GM19025 (cell line): ENCODE data around the gene CDCP1.

Experiments used
- ATAC-seq: cut with Tn5 transposase; IDR thresholded peaks from one replicate; pipeline ENCODE4 v1.9.1; 2021; ENCODE audit warnings: mild to moderate bottlenecking, low read depth, moderate library complexity; ENCODE audit not compliant: unreplicated experiment

The CDCP1 gene

DNA sequence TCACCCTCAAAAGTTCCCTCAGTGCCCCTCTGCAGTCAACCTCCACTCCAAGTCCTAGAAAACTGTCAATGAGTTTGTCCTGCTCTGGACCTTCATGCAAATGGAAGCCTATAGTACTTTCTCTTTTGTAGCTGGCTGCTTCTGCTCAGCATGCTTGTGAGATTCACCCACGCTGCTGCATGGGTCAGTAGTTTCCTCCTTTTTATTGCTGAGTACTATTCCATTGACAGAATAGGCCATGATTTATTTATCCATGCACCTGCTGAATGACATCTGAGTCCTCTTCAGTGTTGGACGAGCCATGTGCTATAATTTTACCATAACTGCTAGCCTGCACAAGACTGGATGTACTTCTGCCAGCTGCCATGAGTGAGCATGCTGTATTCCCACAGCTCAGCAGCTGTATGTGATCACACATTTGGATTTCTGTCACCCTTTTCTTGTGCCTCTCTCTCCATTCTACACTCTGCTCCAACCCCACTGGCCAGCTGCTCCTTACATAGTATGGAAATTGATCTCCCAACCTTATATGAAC lies 26.3 kb downstream of the CDCP1 start:
- ATAC-seq, result no peak

DNA sequence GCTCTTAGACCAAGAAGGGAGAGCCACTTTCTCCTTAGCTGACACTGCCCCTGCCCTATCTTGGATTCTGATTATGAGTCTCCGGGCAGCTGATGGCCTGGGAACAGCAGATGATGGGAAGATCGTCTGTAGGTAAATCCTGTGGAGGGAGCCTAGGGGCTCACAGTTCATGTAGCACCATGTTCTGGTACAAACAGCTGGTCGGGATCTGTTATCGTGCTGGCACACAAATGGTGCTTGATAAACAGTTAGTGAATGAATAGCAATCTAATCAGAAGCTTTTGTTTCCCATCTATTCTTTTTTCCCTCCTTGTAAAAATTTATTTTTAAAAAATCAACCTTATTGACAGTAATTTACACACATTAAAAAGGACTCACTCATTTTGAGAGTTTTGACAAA lies 26.8 kb downstream of the CDCP1 start:
- ATAC-seq, result no peak

DNA sequence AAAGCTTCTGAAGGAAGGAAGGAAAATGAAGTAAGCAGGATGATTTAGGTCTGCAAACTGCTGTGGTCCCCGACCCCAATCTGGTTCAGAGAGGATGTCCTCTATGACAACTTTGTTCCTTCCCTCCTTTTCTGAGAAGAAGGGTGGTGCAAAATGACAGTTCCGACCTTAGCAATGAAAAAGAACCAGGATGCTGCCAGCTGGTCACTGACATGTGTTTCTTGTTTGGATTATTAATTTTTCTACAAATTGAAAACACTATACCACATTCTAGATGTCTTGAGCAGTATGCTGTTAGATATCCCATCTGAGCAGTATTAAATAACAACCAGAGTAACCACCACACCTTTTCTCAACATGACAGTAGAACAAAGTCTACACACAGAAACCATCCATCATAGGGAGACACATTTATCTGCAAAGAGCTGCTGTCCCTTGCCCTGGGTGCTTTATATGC lies 27.5 kb downstream of the CDCP1 start:
- no peak for ATAC-seq

DNA sequence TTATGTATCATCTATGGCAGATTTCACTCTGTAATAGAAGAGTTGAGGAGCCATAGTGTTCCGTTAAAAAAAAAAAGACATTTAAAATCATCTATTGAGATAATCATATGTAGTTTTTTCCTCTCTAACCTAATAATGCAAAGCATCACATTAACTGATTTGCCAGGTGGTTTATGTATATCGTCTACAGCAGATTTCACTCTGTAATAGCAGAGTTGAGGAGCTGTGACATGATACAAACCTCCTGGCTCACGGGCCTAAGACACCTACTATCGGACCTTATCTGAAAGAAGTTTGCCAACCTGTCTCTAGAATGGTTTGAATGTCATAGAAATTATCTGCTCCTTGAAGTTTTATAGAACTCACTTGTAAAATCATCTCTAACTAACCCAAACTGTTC lies 29.8 kb downstream of the CDCP1 start:
- ATAC-seq, result no peak

DNA sequence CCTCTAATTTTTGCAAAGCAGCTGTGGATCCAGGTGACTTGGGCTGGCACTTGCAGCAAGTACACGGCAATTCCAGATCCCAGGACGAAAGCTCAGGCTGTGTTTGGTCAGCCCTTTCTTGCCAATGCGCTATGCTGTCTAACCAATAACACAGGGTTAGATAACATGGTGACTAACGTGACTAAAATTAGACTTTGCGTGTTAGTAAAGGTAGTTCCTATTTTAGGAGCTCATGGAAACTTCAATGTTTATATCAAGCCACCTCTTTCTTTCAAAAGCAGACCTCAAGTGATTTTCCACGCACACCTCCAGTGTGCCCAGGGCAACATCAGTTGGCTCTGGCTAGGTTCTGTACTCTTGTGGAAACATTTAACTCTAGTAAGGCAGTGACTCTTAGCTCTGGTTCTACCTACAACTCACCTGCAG lies 32.5 kb downstream of the CDCP1 start:
- ATAC-seq, result no peak

DNA sequence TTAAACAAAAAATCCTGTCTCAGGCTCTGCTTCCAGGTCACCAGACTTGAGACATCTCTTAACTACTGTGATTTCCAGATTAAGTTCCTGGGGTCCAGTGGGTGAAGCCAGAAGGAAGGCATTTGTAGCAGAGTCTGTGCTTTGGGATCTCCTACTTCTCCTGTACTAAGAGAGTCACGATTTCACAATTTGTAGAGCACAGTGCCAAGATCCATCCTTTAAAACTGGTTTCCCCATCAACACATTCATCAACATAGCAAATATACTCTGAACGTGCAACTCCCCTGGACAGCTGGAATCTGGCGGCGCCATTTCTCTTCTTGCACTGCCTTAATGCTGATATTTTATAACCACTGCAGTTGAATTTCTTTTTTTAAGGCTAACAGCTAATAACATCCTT lies 33.2 kb downstream of the CDCP1 start:
- ATAC-seq, result no peak

DNA sequence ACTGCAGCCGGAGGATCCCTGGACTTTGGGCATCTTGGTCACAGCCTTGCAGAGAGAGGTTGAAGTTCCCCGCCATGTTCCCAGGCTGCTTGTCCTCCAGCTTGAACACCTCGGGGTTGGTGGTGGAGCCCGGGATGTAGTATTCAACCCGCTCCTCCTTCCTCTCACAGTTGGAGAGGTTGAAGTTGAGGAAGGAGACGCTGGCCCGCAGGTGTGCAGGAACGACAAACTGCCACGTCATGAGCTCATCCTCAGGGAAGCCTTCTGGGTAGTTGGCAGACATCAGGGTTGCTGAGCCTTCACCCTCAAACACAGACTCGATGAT lies 35.7 kb downstream of the CDCP1 start:
- ATAC-seq, result no peak

DNA sequence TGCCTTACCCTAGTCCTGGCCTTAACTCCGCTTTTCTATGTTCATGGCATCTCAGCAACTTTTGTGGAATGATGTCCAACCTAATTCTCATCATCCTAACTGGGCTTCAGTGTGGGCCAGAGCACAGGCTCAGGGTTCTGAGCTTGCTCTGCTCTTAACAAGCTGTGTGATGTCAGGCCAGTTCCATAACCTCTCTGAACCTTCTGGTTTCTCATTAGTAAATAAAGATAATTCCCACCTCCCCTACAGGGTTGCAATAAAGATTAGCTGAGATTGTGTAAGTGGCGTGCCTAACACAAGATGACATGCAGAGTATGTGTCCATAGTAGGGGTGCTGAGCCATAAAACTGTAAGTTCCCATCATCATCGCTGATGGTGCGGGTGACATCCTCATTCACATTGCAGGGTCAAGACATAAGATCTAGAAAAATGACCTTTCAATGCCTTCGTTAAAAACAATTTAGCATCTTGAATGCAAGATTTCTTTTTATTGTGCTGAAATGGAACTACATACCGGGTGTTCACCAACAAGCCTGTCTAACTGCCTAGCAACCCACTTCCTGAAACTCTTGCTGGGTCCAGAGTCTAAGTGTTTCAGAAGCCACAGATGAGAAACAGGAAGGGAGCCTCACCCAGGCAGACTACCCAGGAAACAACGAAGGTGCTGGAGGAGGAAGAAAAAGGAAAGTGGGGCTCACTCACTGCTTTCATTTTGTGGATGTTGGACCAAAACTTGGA lies 36.2 kb downstream of the CDCP1 start:
- ATAC-seq, result no peak

DNA sequence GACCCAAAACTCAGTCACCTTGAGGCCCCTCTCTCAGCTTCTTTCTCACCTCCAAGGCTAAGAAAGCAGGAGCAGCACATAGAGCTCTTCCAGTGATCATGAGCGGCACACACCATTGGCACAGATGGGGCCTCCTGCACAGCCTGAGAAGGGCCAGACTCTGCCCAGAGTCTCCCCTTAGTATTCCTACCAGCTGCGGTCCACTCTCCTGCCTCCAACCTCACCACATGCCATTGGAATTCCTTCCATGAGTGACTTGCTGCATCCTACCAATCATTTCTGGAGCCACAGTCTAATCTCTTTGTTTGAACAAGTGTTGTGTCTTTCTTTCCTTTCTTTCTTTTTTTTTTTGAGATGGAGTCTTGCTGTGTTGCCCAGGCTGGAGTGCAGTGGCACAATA lies 39.3 kb downstream of the CDCP1 start:
- no peak for ATAC-seq

DNA sequence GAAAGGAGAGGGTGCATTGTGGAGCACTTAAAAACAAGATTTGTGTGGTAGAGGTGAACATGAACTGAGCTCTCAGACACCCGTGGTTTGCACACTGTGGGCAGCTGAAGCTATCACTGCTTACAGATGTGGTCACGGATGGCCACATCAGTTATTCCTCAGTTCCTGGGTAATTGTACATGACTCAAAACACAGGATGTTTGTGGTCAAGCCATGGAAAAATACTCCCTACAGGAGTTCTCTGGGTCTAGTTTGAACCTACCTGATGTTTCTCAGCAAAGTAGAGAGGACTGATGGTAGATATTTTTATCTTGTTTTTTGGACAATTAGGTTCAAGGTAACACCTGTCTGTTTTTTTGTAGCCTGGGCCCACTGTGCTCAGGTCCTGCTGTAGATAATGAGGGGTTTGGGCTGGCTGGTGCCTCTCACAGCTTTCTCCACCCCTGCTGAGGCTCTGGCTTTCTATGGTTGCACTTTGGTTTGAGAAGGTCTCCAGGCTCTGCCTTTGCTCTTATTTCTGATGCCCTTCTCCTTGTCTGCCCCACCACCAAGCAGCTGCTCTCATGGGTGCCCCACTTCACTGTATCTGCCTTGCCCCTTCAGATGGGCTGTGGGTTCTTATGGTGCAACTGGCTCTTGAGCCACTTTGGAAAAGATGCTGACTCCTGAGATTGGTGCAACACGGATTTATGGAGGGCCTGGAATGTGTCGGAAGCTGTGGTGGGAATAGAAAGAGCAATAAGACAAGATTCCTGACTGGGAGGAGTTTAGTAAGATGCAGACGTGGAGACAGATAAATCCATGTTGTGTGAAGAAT lies 40.1 kb downstream of the CDCP1 start:
- ATAC-seq, result no peak

DNA sequence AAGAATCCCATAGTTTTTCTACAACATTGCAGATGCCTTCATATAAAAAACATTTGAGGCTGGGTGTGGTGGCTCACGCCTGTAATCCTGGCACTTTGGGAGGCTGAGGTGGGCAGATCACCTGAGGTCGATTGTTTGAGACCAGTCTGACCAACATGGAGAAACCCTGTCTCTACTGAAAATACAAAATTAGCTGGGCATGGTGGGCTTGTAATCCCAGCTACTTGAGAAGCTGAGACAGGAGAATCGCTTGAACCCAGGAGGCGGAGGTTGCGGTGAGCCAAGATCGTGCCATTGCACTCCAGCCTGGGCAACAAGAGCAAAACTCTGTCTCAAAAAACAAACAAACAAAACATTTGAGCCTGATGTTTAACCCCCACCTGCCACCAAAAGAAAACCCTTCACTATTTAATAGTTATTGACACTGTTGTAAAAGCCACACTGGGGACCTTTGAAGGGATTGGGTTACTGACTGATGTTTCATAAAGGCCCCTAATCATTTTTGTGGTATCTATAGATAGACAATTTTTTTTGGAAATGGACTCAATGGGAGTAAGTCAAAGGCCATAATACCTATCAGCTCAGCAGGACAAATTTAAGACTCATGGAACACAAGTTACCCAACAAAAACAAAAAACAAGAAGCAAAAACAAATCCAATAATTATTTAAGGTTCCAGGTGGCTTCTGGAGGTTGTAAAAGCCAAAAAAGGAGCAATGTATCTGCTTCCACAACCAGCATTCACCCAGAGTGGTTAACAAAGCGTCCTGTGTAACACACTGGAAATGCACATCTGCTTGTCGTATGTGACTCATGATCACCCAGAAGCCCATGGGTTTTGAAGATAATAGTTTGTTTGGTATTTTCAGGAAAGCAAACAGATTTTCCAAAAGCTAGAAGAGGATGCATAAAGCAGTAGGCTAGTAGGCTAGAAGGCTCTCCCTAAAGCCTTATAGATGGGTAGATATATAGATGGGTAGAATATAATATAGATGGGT lies 41.2 kb downstream of the CDCP1 start:
- no peak for ATAC-seq

DNA sequence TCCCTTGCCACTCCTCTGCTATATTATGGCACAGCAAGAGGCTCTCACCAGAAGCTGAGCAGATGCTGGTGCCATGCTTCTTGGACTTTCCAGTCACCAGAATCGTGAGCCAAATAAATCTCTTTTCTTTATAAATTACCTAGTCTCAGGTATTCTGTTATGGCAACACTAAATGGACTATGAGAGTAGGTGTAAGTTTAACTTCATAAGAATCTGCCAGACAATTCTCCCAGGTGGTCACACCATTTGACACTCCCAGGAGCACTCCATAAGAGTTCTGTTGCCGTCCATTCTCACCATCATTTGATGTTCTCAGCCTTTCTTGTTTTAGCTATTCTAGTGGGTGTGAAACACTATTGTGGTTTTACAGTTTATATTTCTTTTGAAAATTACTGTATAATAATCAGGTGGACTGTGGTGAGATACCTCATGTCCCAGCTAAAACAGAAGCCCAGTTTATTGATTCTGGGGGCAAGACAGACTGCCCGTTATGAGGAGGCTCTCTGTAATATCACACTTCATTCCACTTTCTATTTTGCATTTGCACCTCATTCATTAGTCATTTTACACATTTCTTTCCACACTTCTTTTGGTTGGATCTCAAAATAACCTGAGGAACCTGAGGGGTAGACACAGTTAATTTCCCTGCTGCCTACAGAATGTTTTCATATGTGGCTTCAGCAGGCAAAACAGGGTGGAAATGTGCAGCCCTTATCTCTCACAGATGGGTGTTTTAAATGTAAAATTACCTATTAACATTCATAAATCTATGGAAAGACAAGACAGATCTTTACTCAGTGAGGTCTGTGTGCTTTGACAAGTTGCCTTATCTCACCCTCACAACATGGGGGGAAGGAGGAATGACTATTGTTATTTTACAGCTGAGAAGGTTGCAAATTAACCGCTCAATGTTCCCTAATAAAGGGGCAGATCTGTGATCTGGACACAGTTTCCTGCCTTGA lies 42.1 kb downstream of the CDCP1 start:
- ATAC-seq, result no peak

DNA sequence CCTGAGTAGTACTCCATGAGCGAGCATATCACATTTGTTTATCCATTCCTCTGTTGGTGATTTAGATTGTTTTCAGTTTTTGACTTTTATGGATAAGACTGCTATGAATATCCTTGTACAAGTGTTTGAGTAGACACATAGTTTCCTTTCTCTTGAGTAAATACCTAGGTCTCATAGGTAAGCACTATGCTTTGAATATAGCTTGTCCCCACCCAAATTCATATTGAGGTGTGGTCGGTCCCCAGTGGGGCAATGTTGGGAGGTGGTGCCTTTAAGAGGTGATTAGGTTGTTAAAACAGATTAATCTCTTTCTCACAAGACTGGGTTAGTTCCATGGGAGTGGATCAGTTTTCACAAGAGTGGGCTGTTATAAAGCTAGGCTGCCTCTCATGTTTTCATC lies 42.8 kb downstream of the CDCP1 start:
- no peak for ATAC-seq

DNA sequence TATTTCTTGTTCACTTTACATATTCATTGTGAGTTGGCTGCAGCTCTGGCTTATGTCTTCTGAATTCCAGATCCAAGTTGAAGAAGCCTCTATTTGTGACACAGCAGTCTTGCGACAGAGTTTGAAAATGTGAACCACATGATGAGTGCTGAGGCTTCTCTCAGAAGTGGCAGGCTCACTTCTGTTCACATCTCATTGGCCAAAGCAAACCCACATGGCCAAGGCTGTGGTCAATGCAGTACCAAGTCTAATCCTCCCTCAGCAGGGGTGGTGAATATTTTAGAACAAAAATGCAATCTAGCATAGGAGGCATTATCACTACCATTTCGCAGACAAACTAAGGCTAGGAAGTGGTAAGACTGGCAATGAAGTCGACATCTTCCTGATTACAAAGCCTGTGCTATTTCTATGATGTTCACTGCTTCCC lies 45.2 kb downstream of the CDCP1 start:
- no peak for ATAC-seq

DNA sequence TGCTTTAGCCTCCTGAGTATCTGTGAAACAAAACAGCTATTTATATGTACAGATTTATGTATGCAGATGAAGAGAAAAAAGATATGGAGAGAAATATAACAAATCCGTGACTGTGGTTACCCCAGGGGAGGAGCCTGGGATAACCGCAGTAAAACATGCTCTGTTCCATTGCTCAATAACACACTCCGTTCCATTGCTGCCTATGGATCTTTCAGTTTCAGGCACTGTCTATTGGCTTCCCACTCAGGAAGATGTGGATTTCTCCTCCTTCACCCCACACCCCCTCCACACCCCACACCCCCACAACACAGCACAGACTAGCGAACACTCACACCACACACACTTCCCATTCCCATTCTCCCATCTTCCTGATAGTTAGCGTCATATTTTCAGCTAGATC lies 47.9 kb downstream of the CDCP1 start:
- no peak for ATAC-seq

DNA sequence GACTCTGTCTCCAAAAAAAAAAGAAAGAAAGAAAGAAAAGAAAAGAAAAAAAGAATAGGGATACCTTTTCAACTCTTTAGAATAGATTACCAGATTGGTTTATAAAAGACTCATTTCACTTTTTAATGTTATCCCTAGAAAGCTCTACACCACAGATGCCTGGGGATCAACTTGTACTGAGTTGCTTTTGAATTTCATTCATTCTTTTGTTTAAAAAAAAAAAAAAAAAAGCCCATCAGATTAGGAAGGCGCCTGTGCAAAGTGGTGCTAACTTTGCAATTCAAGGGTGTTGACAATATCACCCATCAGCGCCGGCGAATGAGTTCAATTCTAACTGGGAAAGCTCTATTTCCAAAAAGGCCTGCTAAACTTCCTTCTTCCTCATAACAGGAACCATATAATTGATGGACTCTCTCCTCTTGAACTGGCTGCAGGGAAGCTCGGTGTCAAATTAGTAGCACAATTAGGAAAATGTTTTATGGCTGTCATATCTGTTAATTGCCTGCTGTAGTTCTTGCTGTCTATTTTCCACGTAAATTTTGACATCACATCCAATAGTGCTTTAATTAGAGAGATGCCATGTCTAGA lies 48.8 kb downstream of the CDCP1 start:
- no peak for ATAC-seq

DNA sequence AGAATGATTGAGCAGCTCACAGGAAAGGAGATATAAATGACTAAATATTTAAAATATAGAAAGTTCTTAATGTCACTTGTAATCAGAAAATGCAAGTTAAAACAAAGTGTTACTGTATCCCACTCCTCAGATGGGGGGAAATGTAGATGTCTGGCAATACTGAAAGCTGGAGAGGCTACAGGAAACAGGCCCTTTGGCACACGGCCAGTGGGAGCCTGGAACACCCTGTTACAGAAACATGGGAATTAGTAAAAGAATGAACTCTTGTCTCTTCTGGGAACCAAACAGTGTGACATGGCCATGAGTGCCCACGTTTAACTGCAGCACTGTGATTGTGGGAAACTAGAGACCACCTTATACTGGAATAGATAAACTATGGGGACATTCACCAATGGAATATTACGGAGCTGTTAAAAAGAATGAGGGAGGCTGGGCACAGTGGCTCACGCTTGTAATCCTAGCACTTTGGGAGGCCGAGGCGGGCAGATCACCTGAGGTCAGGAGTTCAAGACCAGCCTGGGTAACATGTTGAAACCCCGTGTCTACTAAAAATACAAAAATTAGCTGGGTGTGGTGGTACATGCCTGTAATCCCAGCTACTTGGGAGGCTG lies 50.2 kb downstream of the CDCP1 start:
- no peak for ATAC-seq

DNA sequence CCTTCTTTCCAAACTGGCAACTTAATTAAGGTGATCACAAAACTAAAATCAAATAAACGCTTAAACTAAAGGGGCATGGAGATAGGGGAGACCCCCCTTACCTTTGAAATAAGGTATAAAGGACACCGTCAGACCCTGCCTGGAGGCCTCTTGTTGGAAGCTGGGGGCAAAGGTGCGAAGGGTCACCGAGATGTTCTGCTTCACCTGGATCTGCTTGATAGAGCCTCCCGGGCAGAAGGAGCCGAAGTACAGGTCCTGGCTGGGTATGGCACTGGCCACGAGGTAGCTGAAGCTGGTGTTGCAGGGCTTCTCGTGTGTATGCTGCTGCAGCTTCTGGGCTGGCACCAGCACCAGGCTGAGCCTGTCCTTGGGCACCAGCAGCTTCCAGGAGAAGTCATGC lies 53.0 kb downstream of the CDCP1 start:
- no peak for ATAC-seq
